Endodermal cell (in vitro differentiated cells): ENCODE data around the gene RNPEPL1. TPM values are rescaled to one million over a fixed set of nuclear protein-coding genes. Genes with fewer than 3 reads are reported as not detected.
"Not testable (repeated sequence)": the region's sequence is repeated elsewhere in the genome, so short reads cannot be mapped to it uniquely, and the experiment has no call there.

Experiments used
- DNase-seq: peaks from one replicate; pipeline ENCODE4 v3.0.0-alpha.2; 2017
- H3K27ac ChIP-seq: 2 replicates; pipeline ENCODE4 v1.5.1; 2013; ENCODE audit warnings: mild to moderate bottlenecking, low read depth, low read length, moderate library complexity
- H3K27me3 ChIP-seq: 2 replicates; pipeline ENCODE4 v1.6.1; 2013; ENCODE audit warnings: mild to moderate bottlenecking, low read length, moderate library complexity; ENCODE audit not compliant: insufficient read depth, control insufficient read depth, poor library complexity, severe bottlenecking
- H3K36me3 ChIP-seq: 2 replicates; pipeline ENCODE4 v1.7.0; 2013; ENCODE audit warnings: mild to moderate bottlenecking, low read length, moderate library complexity; ENCODE audit not compliant: control insufficient read depth, insufficient read depth
- H3K4me1 ChIP-seq: one replicate; pipeline ENCODE4 v1.7.0; 2013; ENCODE audit warnings: low read length; ENCODE audit not compliant: control insufficient read depth, insufficient read depth
- H3K4me3 ChIP-seq: 2 replicates; pipeline ENCODE4 v1.5.1; 2013; ENCODE audit warnings: mild to moderate bottlenecking, low read length, moderate library complexity
- H3K9ac ChIP-seq: 2 replicates; pipeline ENCODE4 v1.6.1; 2013; ENCODE audit warnings: mild to moderate bottlenecking, low read length, moderate library complexity; ENCODE audit not compliant: poor library complexity, severe bottlenecking; ENCODE audit errors: extremely low read depth
- H3K9me3 ChIP-seq: 2 replicates; pipeline ENCODE4 v1.6.1; 2013; ENCODE audit warnings: mild to moderate bottlenecking, low read length, moderate library complexity; ENCODE audit not compliant: control insufficient read depth
- H3K27ac Mint-ChIP-seq: 2 replicates; pipeline ENCODE4 v1.8.0; 2020; ENCODE audit warnings: mixed read lengths
- H3K27me3 Mint-ChIP-seq: 2 replicates; pipeline ENCODE4 v1.8.0; 2021; ENCODE audit warnings: mild to moderate bottlenecking, mixed read lengths; ENCODE audit not compliant: insufficient read depth
- H3K36me3 Mint-ChIP-seq: 2 replicates; pipeline ENCODE4 v1.8.0; 2020; ENCODE audit warnings: low read depth, mixed read lengths
- H3K4me1 Mint-ChIP-seq: 2 replicates; pipeline ENCODE4 v1.8.0; 2020; ENCODE audit warnings: mixed read lengths
- H3K4me3 Mint-ChIP-seq: 2 replicates; pipeline ENCODE4 v1.8.0; 2020; ENCODE audit warnings: mild to moderate bottlenecking, moderate library complexity, mixed read lengths
- H3K9me3 Mint-ChIP-seq: 2 replicates; pipeline ENCODE4 v1.8.0; 2020; ENCODE audit warnings: mild to moderate bottlenecking, mixed read lengths
- WGBS, 2 experiments: methylation state at CpG; one replicate each; pipeline versions ENCODE4 v1.1.5 to v1.1.7; 2013; ENCODE audit warnings: missing lambda C conversion rate in 2 of 2, mixed read lengths in 1 of 2; ENCODE audit not compliant: insufficient coverage in 1 of 2, insufficient read length in 1 of 2; 5-methylcytosine and 5-hydroxymethylcytosine counted together
- total RNA-seq, 2 donors: library from RNA; stranded (reverse); fragmentation: NEBNext Ultra II Directional in 1 of 2; extraction: Animal tissue kit (Norgen Biotek cat#: 25700) in 1 of 2; gene quantifications; 2 replicates in 1 of 2; 3 replicates in 1 of 2; pipeline ENCODE4 v1.2.1, GENCODE V29; 2021
- TF ChIP-seq, protein P1 (sequence below): fragments of 200-600 bp; sonication (generic); conservative IDR thresholded peaks from 2 replicates; pipeline ENCODE4 v1.5.0; 2021; ENCODE audit warnings: antibody characterized with exemption, mild to moderate bottlenecking

Gene RNPEPL1
- total RNA-seq, 2 donors from 2014 or later = 38.4 to 52.4 TPM

DNA sequence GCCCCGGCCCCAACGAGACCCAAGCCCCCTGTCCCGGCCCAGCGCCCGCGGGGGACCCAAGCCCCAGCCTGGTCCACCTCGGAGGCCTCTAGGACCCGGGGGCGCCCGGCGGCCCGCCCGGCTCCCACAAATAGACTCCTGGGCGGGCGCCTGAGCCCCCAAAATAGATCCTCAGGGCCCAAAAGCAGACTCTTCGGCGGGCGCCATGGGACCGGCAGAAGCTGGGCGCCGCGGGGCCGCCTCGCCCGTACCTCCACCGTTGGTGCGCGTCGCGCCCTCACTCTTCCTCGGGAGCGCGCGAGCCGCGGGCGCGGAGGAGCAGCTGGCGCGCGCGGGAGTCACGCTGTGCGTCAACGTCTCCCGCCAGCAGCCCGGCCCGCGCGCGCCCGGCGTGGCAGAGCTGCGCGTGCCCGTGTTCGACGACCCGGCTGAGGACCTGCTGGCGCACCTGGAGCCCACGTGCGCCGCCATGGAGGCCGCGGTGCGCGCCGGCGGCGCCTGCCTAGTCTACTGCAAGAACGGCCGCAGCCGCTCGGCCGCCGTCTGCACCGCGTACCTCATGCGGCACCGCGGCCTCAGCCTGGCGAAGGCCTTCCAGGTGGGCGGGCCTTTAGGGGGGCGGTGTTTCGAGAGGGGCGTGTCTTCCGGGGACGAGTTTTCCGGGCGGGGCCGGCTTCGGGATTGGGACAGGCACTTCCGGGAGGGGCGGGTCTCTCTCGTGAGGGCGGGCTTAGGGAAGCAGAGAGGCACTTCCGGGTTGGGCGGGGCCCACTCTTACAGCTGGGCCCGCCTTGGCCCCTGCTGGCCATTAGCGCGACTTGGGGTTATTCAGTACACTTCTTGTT, 7.6 kb upstream of the RNPEPL1 start:
- peak overlapping the region; percentile 60 for H3K9ac ChIP-seq
- H3K36me3 Mint-ChIP-seq = peaks cover 17% of the 10 kb centered on the region
- peak; percentile 100 for DNase-seq
- H3K4me1 ChIP-seq = no peaks in the 10 kb centered on the region
- TF ChIP-seq, protein P1, sequence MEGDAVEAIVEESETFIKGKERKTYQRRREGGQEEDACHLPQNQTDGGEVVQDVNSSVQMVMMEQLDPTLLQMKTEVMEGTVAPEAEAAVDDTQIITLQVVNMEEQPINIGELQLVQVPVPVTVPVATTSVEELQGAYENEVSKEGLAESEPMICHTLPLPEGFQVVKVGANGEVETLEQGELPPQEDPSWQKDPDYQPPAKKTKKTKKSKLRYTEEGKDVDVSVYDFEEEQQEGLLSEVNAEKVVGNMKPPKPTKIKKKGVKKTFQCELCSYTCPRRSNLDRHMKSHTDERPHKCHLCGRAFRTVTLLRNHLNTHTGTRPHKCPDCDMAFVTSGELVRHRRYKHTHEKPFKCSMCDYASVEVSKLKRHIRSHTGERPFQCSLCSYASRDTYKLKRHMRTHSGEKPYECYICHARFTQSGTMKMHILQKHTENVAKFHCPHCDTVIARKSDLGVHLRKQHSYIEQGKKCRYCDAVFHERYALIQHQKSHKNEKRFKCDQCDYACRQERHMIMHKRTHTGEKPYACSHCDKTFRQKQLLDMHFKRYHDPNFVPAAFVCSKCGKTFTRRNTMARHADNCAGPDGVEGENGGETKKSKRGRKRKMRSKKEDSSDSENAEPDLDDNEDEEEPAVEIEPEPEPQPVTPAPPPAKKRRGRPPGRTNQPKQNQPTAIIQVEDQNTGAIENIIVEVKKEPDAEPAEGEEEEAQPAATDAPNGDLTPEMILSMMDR = peak; percentile 57
- no peaks in the 10 kb centered on the region for H3K27me3 ChIP-seq
- 0% methylated on average over 37 to 101 of the region's 101 CpGs for WGBS, 2 experiments
- H3K9me3 ChIP-seq = no peaks in the 10 kb centered on the region
- peaks cover 25% of the 10 kb centered on the region for H3K27me3 Mint-ChIP-seq
- H3K4me3 Mint-ChIP-seq = peak overlapping the region; percentile 64
- H3K27ac Mint-ChIP-seq = peak overlapping the region; percentile 87
- peak overlapping the region; percentile 86 for H3K4me3 ChIP-seq
- H3K9me3 Mint-ChIP-seq = no peaks in the 10 kb centered on the region
- peaks cover 9% of the 10 kb centered on the region for H3K4me1 Mint-ChIP-seq
- peak overlapping the region; percentile 81 for H3K27ac ChIP-seq
- H3K36me3 ChIP-seq = peaks cover 9% of the 10 kb centered on the region

DNA sequence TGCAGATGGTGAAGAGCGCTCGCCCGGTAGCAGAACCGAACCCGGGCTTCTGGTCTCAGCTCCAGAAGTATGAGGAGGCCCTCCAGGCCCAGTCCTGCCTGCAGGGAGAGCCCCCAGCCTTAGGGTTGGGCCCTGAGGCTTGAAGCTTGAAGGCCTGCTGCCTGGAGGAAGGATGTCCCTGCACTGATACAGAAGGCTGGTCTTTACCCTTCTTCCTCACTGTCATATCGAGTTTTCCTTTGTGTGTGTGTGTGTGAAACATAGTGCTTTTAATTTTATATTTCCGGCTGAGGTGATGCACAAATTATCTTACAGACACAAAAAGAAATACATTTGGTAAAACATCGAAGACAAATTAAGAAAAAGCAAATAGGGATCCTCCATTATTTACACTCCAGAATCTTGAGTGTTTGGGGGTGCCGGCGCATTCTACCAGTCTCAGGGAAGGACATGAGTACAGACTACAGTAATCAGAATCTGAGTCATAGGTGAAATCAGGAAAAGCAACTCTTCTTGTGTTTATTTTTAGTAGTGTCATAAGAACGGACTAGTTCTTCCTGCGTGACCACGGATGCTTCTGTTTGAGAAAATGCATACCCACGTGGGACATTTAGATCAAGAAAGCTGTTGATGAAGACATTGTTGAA, 6.8 kb upstream of the RNPEPL1 start:
- DNase-seq = peak; percentile 28

DNA sequence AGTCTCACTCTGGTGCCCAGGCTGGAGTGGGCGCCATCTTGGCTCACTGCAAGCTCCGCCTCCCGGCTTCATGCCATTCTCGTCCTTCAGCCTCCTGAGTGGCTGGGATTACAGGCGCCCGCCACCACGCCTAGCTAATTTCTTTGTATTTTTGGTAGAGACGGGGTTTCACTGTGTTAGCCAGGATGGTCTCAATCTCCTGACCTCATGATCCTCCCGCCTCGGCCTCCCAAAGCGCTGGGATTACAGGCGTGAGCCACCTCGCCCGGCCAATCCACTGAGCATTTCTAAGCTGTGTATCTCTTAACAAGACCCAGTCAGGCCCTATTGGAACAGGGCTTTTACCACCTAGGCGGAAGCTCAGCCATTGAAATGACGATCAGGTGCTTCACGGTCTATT, 5.1 kb upstream of the RNPEPL1 start:
- H3K4me3 Mint-ChIP-seq, H3K4me3 ChIP-seq, H3K27ac ChIP-seq, H3K9me3 ChIP-seq, H3K36me3 ChIP-seq, H3K9me3 Mint-ChIP-seq, H3K9ac ChIP-seq, DNase-seq, H3K27ac Mint-ChIP-seq: not testable (repeated sequence)
- H3K36me3 Mint-ChIP-seq = peaks cover 17% of the 10 kb centered on the region
- 93 to 95% methylated on average over 17 of the region's 17 CpGs for WGBS, 2 experiments
- H3K27me3 Mint-ChIP-seq = peaks cover 31% of the 10 kb centered on the region
- peaks cover 16% of the 10 kb centered on the region for H3K4me1 Mint-ChIP-seq
- H3K27me3 ChIP-seq = peaks cover 11% of the 10 kb centered on the region
- H3K4me1 ChIP-seq = peaks cover 14% of the 10 kb centered on the region

More for the DNA sequence above, 6.8 kb upstream of the RNPEPL1 start:
- 42 to 49% methylated on average over 8 to 13 of the region's 14 CpGs for WGBS, 2 experiments
- peaks cover 17% of the 10 kb centered on the region for H3K36me3 Mint-ChIP-seq
- Histone ChIP-seq H3K9me3 (no peaks in the 10 kb centered on the region), H3K9ac (peak overlapping the region; percentile 50), H3K4me3 (peak overlapping the region; percentile 86), H3K27ac (no peak overlapping the region), H3K36me3 (peaks cover 9% of the 10 kb centered on the region), H3K4me1 (peaks cover 2% of the 10 kb centered on the region), H3K27me3 (no peaks in the 10 kb centered on the region)
- H3K4me1 Mint-ChIP-seq = peaks cover 12% of the 10 kb centered on the region
- TF ChIP-seq, protein P1 = no peak
- peak overlapping the region; percentile 87 for H3K27ac Mint-ChIP-seq
- no peaks in the 10 kb centered on the region for H3K9me3 Mint-ChIP-seq
- peaks cover 25% of the 10 kb centered on the region for H3K27me3 Mint-ChIP-seq
- H3K4me3 Mint-ChIP-seq = peak overlapping the region; percentile 64
